Measurements from ENCODE around the gene CKLF. TPM values are rescaled to one million over a fixed set of nuclear protein-coding genes. Genes with fewer than 3 reads are reported as not detected.

Gene CKLF
- total and polyA plus RNA-seq, 2 donors (not counting 1 experiment from before 2014, with no cell fraction given) = 30.4 to 53.6 TPM

GRCh38 chr16:66503030-66503429 is 49.3 kb upstream of the CKLF start:
- H3K36me3 ChIP-seq (replicated peaks in 1 of 2; ENCODE audit: control extremely low read depth in 1 of 2, control insufficient read depth in 1 of 2, extremely low read depth in 1 of 2, insufficient read depth in 2 of 2, low read length in 1 of 2) = no peaks in the 10 kb centered on the region
- H4K20me1 ChIP-seq (ENCODE audit: control insufficient read depth, insufficient read depth, low read length, poor library complexity, severe bottlenecking) = no peaks in the 10 kb centered on the region
- DNase-seq (no peak), ATAC-seq (ENCODE audit: low read depth) (no peak)
- H3K27ac Mint-ChIP-seq = no peak overlapping the region
- intact Hi-C loops (cut with micrococcal nuclease) = no loop called here
- no peaks in the 10 kb centered on the region for H3K4me1 ChIP-seq (ENCODE audit: control insufficient read depth in 2 of 2, insufficient read depth in 2 of 2, low read length in 2 of 2)
- no peaks in the 10 kb centered on the region for H3K27me3 ChIP-seq (replicated peaks in 1 of 4; ENCODE audit: control extremely low read depth in 1 of 4, control insufficient read depth in 3 of 4, insufficient read depth in 4 of 4, low read length in 3 of 4)
- no peak overlapping the region for H3K4me2 ChIP-seq (replicated peaks; ENCODE audit: low read depth, low read length, poor library complexity, severe bottlenecking)
- TF ChIP-seq EZH2 (IDR thresholded peaks at IDR 0.05; ENCODE audit: borderline replicate concordance, insufficient read depth, low read depth, low read length, poor library complexity, severe bottlenecking) (no peak), CTCF (IDR thresholded peaks at IDR 0.05) (no peak)
- WGBS (ENCODE audit: insufficient coverage) = 96% methylated on average over 2 of the region's 2 CpGs
- H3K4me3 Mint-ChIP-seq = no peak overlapping the region
- H3K27me3 Mint-ChIP-seq = no peaks in the 10 kb centered on the region
- peaks cover 7% of the 10 kb centered on the region for H3K4me1 Mint-ChIP-seq
- ChIA-PET CTCF (interaction anchor here (1.1 kb wide), 1 partner anchor 12 kb away, joined by 3 read pairs; no protein-coding TSS in a partner anchor), POLR2A (no interaction called here)
- no peaks in the 10 kb centered on the region for H3K9me3 ChIP-seq (ENCODE audit: control extremely low read depth in 1 of 3, control insufficient read depth in 2 of 3, insufficient read depth in 1 of 3, low read length in 2 of 3)
- H3K4me3 ChIP-seq (ENCODE audit: control extremely low read depth in 1 of 5, extremely low read depth in 1 of 5, insufficient read depth in 1 of 5, low read depth in 2 of 5, low read length in 4 of 5) = no peak overlapping the region
- H3K27ac ChIP-seq (ENCODE audit: low read length in 2 of 2) = no peak overlapping the region
- no peaks in the 10 kb centered on the region for H3K9me3 Mint-ChIP-seq (ENCODE audit: insufficient read depth)
- no peaks in the 10 kb centered on the region for H3K79me2 ChIP-seq (ENCODE audit: control insufficient read depth, insufficient read depth, low read length)
- H2AFZ ChIP-seq (ENCODE audit: insufficient read depth, low read depth, low read length, poor library complexity, severe bottlenecking) = no peak overlapping the region
- H3K9ac ChIP-seq (ENCODE audit: low read length) = no peak overlapping the region

- no peak overlapping the region for H3K4me3 ChIP-seq (ENCODE audit: control extremely low read depth in 1 of 5, extremely low read depth in 1 of 5, insufficient read depth in 1 of 5, low read depth in 2 of 5, low read length in 4 of 5)
- H3K36me3 ChIP-seq (replicated peaks in 1 of 2; ENCODE audit: control extremely low read depth in 1 of 2, control insufficient read depth in 1 of 2, extremely low read depth in 1 of 2, insufficient read depth in 2 of 2, low read length in 1 of 2) = no peaks in the 10 kb centered on the region
- no peaks in the 10 kb centered on the region for H3K9me3 ChIP-seq (ENCODE audit: control extremely low read depth in 1 of 3, control insufficient read depth in 2 of 3, insufficient read depth in 1 of 3, low read length in 2 of 3)
- H3K27ac ChIP-seq (ENCODE audit: low read length in 2 of 2) = no peak overlapping the region
- Mint-ChIP-seq H3K27ac (no peak overlapping the region), H3K27me3 (no peaks in the 10 kb centered on the region), H3K4me3 (no peak overlapping the region), H3K9me3 (ENCODE audit: insufficient read depth) (no peaks in the 10 kb centered on the region), H3K4me1 (peaks cover 12% of the 10 kb centered on the region)
- WGBS (ENCODE audit: insufficient coverage) = no CpG with 5 or more reads among the region's 3 CpGs
- no peak for ATAC-seq (ENCODE audit: low read depth)
- H2AFZ ChIP-seq (ENCODE audit: insufficient read depth, low read depth, low read length, poor library complexity, severe bottlenecking) = no peak overlapping the region
- no peak overlapping the region for H3K9ac ChIP-seq (ENCODE audit: low read length)
- no peaks in the 10 kb centered on the region for H3K27me3 ChIP-seq (replicated peaks in 1 of 4; ENCODE audit: control extremely low read depth in 1 of 4, control insufficient read depth in 3 of 4, insufficient read depth in 4 of 4, low read length in 3 of 4)
- H3K79me2 ChIP-seq (ENCODE audit: control insufficient read depth, insufficient read depth, low read length) = no peaks in the 10 kb centered on the region
- TF ChIP-seq EZH2 (IDR thresholded peaks at IDR 0.05; ENCODE audit: borderline replicate concordance, insufficient read depth, low read depth, low read length, poor library complexity, severe bottlenecking) (no peak), CTCF (IDR thresholded peaks at IDR 0.05) (no peak)
- intact Hi-C loops (cut with micrococcal nuclease) = no loop called here
- ChIA-PET POLR2A (no interaction called here), CTCF (no interaction called here)
- H4K20me1 ChIP-seq (ENCODE audit: control insufficient read depth, insufficient read depth, low read length, poor library complexity, severe bottlenecking) = no peaks in the 10 kb centered on the region
- no peak for DNase-seq
- no peak overlapping the region for H3K4me2 ChIP-seq (replicated peaks; ENCODE audit: low read depth, low read length, poor library complexity, severe bottlenecking)
- peaks cover 0 to 5% of the 10 kb centered on the region in 2 donors for H3K4me1 ChIP-seq (ENCODE audit: control insufficient read depth in 2 of 2, insufficient read depth in 2 of 2, low read length in 2 of 2)
Measured at GRCh38 chr16:66503612-66504011, 48.8 kb upstream of the CKLF start.
